Measurements from ENCODE around the gene ARHGEF4. TPM values are rescaled to one million over a fixed set of nuclear protein-coding genes. Genes with fewer than 3 reads are reported as not detected.

ARHGEF4 gene
- total RNA-seq, 1 donor from 2014 or later: 3.8 TPM

DNA sequence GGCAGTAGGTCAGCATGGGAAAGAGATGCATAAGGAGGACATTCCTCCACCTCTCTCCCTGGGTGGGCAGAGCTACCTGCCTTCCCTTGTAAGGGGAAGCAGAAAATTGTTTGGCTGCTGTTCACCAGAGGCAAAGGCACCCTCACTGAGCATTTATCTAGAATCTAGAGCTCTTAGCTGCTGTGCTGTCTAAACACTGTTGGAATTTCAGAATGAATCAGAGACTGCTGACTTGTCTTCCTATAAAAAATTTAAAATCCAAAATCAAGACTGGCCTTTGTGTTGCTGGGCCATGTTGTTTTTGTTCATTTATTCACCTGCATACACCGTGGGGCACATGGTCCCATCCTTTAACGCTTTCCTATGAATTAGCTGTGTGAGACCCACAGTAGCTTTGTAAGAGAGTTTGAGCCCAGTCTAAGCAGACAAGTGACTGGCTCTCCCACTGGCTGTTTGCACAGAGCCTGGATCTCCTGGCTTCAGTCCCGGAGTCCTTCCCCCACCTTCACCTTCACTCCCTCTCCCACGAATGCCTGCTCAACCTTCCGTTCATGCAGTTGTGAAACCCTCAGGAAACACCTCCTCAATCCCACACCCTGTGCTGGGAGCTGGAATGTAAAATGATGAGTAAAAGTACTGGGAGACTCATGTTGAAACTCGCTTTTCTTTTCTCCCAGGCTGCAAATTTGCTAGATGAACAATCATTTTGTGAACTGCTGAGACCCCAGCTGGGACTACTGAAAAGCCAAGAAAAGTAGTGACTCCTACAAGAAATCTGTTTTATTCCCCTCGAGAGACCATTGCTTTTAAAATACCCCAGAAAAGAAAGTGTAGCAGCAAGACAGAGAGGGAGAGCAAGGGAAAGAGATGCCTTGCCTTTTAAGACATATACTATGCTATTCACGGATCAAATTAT is 180.4 kb downstream of the ARHGEF4 start:
- intact Hi-C loops (cut with micrococcal nuclease): no loop called here
- no peak for ATAC-seq
- DNase-seq: no peak

DNA sequence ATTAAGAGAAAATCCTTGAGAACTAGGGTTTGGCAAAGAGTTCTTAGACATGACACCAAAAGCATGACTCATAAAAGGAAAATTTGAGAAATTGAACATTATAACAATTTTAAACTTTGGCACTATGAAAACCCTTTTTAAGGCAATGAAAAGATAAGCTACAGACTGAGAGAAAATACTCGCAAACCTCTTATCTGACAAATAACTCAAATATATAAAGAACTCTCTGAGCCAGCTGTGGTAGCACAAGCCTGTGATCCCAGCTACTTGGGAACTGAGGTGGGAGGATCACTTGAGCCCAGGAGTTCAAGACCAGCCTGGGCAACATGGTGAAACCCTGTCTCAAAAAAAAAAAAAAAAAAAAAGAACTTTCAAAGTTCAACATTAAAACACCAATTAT is 186.0 kb downstream of the ARHGEF4 start:
- DNase-seq (no peak), ATAC-seq (no peak)
- intact Hi-C loops (cut with micrococcal nuclease): no loop called here

DNA sequence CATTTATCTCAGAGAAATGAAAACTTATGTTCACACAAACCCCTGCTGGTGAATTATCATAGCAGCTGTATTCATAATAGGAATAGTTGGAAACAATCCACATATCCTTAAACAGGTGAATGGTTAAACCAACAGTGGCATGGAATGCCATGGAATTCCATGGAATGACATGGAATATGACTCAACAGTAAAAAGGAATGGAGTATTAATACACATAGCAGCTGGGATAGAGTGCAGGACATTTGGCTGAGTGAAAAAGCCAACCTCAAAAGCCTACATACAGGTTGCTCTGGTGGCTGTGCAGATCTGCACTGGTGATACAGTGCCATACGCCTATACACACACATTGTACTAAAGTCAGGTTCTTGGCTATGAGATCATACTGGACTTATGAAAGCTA is 187.0 kb downstream of the ARHGEF4 start:
- ATAC-seq: no peak
- intact Hi-C loops (cut with micrococcal nuclease): no loop called here
- no peak for DNase-seq

GRCh38 chr2:131026919-131027318 is 190.2 kb downstream of the ARHGEF4 start:
- intact Hi-C loops (cut with micrococcal nuclease): no loop called here
- no peak for DNase-seq
- no peak for ATAC-seq

DNA sequence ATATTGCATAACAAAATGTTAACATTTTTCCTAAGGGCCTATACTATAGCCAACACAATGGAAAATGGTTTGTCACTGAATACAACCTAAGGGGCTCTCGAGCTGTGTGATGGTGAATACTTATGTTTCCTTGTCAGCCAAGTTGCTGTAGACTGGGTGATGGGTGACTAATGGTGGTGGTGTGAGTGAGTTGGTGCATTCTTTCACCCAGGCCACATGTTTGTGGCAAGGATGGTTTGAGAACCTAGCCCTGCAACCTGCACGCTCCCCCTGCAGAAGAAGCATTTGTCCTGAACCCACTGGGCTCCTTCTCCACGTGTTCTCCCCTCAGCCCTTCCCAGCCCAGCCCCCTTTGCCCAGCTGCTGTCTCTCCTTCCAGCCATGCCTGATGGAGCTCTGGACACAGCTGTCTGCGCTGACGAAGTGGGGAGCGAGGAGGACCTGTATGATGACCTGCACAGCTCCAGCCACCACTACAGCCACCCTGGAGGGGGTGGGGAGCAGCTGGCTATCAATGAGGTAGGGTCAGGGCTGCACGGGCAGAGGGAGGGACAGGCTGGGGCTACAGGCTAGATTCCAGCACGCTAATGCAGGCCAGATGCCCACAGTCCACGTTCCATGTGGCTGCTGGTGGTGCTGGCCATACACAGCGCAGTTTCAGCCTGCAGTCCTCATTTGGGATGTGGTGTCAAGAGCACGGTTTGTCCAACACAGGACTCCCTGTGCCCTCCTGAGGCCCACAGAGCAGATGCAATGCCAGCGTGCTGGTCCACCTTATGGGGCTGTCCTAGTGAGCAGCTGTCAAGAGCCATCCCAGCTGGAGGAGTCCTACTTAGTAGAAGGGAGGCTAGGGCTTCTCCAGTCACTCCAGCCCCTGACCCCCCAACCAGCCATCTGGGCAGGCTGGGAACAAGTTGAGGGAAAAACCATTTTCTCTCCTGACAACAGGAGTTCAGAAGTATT is 191.1 kb downstream of the ARHGEF4 start:
- no peak for ATAC-seq
- DNase-seq: no peak
- intact Hi-C loops (cut with micrococcal nuclease): no loop called here

GRCh38 chr2:131029812-131030211 is 193.1 kb downstream of the ARHGEF4 start:
- ATAC-seq (no peak), DNase-seq (no peak)
- intact Hi-C loops (cut with micrococcal nuclease): no loop called here

GRCh38 chr2:131030478-131030971 is 193.8 kb downstream of the ARHGEF4 start:
- intact Hi-C loops (cut with micrococcal nuclease): no loop called here
- ATAC-seq (peak; percentile 56), DNase-seq (peak; percentile 44)

GRCh38 chr2:131031431-131031841 is 194.7 kb downstream of the ARHGEF4 start:
- no peak for ATAC-seq
- intact Hi-C loops (cut with micrococcal nuclease): no loop called here
- peak; percentile 13 for DNase-seq

DNA sequence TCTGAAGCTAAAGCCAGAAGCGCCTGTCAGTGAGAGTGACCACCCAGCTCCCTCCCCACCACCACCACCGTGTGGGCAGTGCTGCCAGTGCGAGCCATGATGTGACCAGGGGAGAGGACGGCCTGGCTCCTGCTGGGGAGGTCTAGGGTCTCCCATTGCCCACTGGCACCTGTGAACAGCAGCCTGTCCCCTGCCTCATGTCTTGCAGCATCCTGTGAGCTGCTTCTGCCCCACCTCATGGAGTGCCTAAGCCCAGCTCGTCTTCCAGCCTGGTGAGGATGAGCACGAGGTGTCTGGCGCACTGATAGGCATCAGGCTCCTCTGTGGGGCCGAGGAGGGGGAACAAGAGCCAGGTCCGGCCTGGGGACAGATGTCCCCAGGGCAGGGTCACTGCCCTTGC is 195.2 kb downstream of the ARHGEF4 start:
- intact Hi-C loops (cut with micrococcal nuclease): no loop called here
- DNase-seq (no peak), ATAC-seq (no peak)

GRCh38 chr2:131032393-131032836 is 195.7 kb downstream of the ARHGEF4 start:
- ATAC-seq: no peak

GRCh38 chr2:131033786-131034121 is 197.0 kb downstream of the ARHGEF4 start:
- intact Hi-C loops (cut with micrococcal nuclease): no loop called here
- DNase-seq: no peak

More at GRCh38 chr2:131032393-131032836, 195.7 kb downstream of the ARHGEF4 start:
- no peak for DNase-seq
- intact Hi-C loops (cut with micrococcal nuclease): no loop called here

DNA sequence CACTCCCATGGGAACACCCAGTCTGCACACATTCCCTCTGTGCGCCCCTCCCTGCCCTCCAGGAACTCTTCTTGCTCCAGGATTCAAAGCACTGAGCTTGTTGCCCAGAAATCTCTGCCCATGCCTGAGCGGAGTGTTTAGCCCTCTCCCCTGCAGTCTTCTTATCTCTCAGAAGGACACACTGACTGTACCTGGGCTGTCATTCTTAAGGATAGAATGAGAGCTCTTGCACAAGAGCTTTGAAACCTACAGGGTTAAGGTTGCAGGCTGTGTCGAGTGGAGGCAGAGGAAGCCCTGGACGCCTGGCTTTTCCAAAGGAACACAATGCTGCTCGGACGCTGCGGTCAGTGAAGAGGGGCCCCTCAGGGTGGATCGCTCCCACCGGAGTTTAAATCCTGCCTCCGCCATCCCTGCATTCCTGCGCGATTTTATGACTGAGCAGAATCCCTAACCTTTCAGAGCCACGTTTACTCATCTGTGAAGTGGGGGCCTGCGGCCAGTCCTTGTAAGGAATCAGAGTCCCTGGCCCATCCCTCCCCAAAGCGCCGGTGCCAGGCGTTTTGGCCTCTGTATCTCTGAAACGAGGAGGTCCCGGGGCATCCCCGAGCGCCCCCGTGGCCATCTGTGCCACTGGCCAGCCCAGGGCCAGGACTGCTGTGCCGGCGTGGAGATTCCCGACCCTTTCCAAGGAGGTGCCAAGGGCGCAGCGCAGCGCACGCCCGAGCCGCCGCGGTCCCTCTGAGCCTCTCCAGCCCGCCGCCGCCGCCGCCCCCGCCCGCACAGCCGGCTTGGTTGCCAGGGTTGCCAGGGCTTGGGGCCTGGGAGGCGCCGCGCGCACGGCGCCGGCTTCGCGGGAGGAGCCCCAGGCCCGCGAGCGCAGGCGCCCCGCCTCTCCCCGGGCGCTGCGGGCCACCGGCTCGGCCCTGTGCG is 197.7 kb downstream of the ARHGEF4 start:
- DNase-seq: peak; percentile 38
- ATAC-seq: peak; percentile 54

More at GRCh38 chr2:131033786-131034121, 197.0 kb downstream of the ARHGEF4 start:
- no peak for ATAC-seq

GRCh38 chr2:131035112-131035825 is 198.6 kb downstream of the ARHGEF4 start:
- no peak for ATAC-seq
- intact Hi-C loops (cut with micrococcal nuclease): no loop called here
- DNase-seq: no peak

More for the DNA sequence above, 197.7 kb downstream of the ARHGEF4 start:
- intact Hi-C loops (cut with micrococcal nuclease): no loop called here

DNA sequence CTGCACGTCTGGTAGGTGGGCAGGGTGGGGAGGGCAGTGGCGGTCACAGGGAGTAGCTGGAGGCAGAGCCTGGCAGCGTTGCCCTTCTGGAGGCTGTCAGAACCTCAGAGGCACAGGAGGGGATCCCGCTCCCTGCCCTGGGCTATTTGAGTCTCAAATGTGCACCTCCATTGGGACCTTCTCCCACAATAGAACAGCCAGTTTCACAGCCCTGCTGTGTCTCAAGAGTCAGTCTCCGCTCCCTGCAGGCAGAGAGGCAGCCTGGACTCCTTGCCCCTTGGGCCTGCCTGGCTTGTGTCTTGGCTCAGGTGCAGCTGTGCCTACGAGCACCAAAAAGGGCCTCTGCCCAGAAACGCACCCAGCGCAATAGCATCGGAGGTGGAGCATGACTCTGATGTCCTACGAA is 199.1 kb downstream of the ARHGEF4 start:
- ATAC-seq (no peak), DNase-seq (no peak)
- intact Hi-C loops (cut with micrococcal nuclease): no loop called here

GRCh38 chr2:131036269-131036668 is 199.6 kb downstream of the ARHGEF4 start:
- no peak for DNase-seq
- ATAC-seq: no peak
- intact Hi-C loops (cut with micrococcal nuclease): no loop called here

DNA sequence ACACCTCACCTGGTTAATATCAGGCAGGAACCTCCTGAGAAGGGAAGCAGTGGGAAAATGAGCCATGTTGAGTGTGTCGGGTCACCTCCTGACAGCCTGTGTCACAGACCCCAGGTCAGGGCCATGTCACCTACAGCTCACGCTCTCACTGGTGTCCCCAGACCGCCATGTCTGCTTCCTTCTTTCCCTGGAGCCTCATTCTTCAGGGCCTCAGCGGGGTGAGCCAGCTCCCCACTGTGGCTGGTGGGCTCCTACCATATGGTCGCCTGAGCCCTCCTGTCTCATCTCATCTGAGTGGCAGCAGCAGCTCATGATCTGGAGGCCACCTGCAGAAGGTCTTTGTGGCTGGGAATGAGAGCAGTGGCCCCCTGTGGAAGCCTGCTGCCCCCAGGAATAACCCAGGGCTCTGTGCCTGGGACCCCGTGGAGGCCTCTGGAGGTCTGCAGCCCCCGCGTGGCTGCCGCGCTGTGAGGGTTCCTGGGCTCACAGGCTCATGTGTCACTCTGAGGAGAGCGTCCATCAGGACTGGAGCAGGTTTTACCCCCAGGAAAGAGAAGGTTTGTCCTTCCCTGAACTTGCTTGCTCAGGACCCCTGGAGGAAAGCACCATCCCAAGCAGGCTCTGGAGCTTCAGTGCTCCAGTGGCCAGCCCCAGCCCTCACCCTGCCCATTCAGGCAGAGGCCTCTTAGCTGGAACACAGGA is 200.1 kb downstream of the ARHGEF4 start:
- intact Hi-C loops (cut with micrococcal nuclease): no loop called here
- no peak for DNase-seq
- ATAC-seq: no peak

Data from left ventricle myocardium superior (tissue), 1 donor.